ACC112 (cell line): ENCODE results near the gene CCSER1.

ENCODE experiments used
- H2AFZ ChIP-seq: fragments of 200-600 bp; sonication (generic); one replicate; pipeline ENCODE4 v1.6.0; 2017; ENCODE audit warnings: antibody characterized with exemption, low read length; ENCODE audit not compliant: unreplicated experiment
- H3K27ac ChIP-seq: fragments of 200-600 bp; sonication (generic); 2 replicates; pipeline ENCODE4 v1.5.1; 2014; ENCODE audit warnings: low read depth, mild to moderate bottlenecking, antibody characterized with exemption, low read length, moderate library complexity
- H3K27me3 ChIP-seq: fragments of 200-600 bp; sonication (generic); 2 replicates; pipeline ENCODE4 v1.6.1; 2014; ENCODE audit warnings: mild to moderate bottlenecking, antibody characterized with exemption, low read length, moderate library complexity, mixed read lengths; ENCODE audit not compliant: insufficient read depth
- H3K36me3 ChIP-seq: fragments of 200-600 bp; sonication (generic); 2 replicates; pipeline ENCODE4 v1.6.1; 2016; ENCODE audit warnings: mild to moderate bottlenecking, antibody characterized with exemption, low read length, moderate library complexity, mixed read lengths; ENCODE audit not compliant: insufficient read depth
- H3K4me1 ChIP-seq: fragments of 200-600 bp; sonication (generic); one replicate; pipeline ENCODE4 v1.6.1; 2016; ENCODE audit warnings: low read length, mixed read lengths; ENCODE audit not compliant: insufficient read depth, unreplicated experiment, control insufficient read depth
- H3K4me3 ChIP-seq: fragments of 200-600 bp; sonication (generic); 2 replicates; pipeline ENCODE4 v1.5.1; 2014; ENCODE audit warnings: mild to moderate bottlenecking, low read depth, low read length
- H3K79me2 ChIP-seq: fragments of 200-600 bp; sonication (generic); one replicate; pipeline ENCODE4 v1.6.0; 2016; ENCODE audit warnings: low read length; ENCODE audit not compliant: control insufficient read depth, unreplicated experiment, insufficient read depth

Gene CCSER1

DNA sequence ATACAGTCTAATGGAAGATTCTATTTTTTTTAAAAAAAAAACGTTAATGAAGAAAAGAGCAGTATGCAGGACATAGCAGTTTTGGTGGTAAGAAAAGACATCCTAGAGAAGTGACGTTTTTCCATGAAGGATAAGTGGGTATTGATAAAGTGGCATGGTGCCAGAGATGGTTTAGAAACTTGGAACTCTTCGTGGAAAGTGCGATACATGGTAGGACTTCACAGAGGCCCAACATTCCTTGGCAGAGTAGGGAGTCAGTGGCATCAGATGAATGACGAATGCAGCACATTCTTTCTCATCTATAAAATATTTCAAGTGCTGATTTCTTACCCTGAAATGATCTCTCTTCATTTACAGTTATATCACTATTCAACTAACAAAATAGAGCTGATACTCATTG lies 298.7 kb downstream of the CCSER1 start:
- H3K36me3 ChIP-seq: no peaks in the 10 kb centered on the region
- H3K27ac ChIP-seq: no peak overlapping the region
- no peak overlapping the region for H2AFZ ChIP-seq
- H3K4me1 ChIP-seq: no peaks in the 10 kb centered on the region
- peaks cover 10% of the 10 kb centered on the region for H3K27me3 ChIP-seq
- H3K79me2 ChIP-seq: no peaks in the 10 kb centered on the region
- H3K4me3 ChIP-seq: no peak overlapping the region

- H3K4me3 ChIP-seq: no peak overlapping the region
- peaks cover 39% of the 10 kb centered on the region for H3K27me3 ChIP-seq
- no peaks in the 10 kb centered on the region for H3K79me2 ChIP-seq
- no peak overlapping the region for H3K27ac ChIP-seq
- no peaks in the 10 kb centered on the region for H3K36me3 ChIP-seq
- H2AFZ ChIP-seq: no peak overlapping the region
- H3K4me1 ChIP-seq: no peaks in the 10 kb centered on the region
Measured at GRCh38 chr4:90438522-90438921, 311.3 kb downstream of the CCSER1 start.

- Histone ChIP-seq H3K4me1 (peaks cover 7% of the 10 kb centered on the region), H3K27ac (no peak overlapping the region), H3K36me3 (no peaks in the 10 kb centered on the region), H2AFZ (no peak overlapping the region), H3K79me2 (no peaks in the 10 kb centered on the region), H3K27me3 (peaks cover 44% of the 10 kb centered on the region), H3K4me3 (no peak overlapping the region)
Measured at GRCh38 chr4:90441770-90442169, 314.6 kb downstream of the CCSER1 start.

DNA sequence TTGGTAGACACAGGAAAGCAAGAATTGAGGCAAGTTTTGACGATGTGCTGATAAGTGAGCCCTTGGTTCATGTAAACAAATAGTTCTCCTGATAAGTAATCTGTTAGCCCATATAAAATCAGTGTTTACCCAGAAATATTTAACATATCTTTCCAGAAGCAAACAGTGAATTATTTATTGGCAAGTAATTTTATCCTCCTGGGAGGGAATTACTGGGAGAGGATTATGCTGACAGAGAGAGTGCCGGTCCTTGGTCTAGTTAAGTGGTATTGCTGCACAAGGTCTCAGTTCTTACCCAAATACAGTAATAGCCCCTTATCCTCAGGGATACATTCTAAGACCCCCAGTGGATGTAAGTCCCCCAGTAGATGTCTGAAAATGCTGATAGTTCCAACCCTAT lies 315.4 kb downstream of the CCSER1 start:
- Histone ChIP-seq H3K27ac (no peak overlapping the region), H3K27me3 (peaks cover 44% of the 10 kb centered on the region)

DNA sequence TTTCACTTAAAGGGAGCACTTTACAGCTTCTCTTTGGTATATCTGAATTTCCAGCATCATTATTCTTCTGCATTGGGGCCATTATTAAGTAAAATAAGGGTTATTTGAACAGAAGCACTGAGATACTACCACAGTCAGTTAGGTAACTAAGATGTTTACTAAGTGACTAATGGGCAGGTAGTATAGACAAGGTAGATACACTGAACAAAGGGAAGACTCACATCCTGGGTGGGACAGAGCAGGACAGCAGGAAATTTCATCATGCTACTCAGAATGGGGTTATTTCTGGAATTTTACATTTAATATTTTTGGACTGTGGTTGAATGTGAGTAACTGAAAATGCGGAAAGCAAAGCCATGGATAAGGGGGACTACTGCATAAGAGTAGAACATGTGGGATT lies 316.0 kb downstream of the CCSER1 start:
- H3K4me3 ChIP-seq: no peak overlapping the region

More for the DNA sequence above, 315.4 kb downstream of the CCSER1 start:
- no peak overlapping the region for H2AFZ ChIP-seq
- H3K36me3 ChIP-seq: no peaks in the 10 kb centered on the region
- no peaks in the 10 kb centered on the region for H3K79me2 ChIP-seq
- H3K4me3 ChIP-seq: no peak overlapping the region
- peaks cover 7% of the 10 kb centered on the region for H3K4me1 ChIP-seq

DNA sequence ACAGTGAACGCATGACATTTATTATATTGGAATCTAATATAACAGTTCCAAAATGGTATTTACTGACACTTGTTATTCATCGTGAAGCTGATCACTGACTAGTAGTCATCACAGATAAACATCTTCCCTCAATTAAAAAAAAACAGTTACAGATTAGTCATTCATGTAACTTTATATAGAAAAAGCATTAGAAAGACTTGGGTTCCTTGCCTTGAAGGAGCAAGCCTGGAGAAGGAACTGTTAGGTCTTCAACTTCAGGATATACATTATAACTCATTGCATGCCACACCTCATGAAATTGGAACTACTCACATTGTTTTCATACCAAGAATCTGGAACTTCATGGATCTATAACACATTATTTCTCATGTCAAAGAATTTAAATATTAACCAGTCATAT lies 317.7 kb downstream of the CCSER1 start:
- peaks cover 7% of the 10 kb centered on the region for H3K4me1 ChIP-seq
- no peak overlapping the region for H3K27ac ChIP-seq
- peaks cover 30% of the 10 kb centered on the region for H3K27me3 ChIP-seq
- no peak overlapping the region for H2AFZ ChIP-seq
- no peak overlapping the region for H3K4me3 ChIP-seq
- no peaks in the 10 kb centered on the region for H3K79me2 ChIP-seq
- no peaks in the 10 kb centered on the region for H3K36me3 ChIP-seq

More for the DNA sequence above, 316.0 kb downstream of the CCSER1 start:
- Histone ChIP-seq H3K36me3 (no peaks in the 10 kb centered on the region), H3K27ac (no peak overlapping the region), H3K79me2 (no peaks in the 10 kb centered on the region), H3K27me3 (peaks cover 41% of the 10 kb centered on the region), H2AFZ (no peak overlapping the region), H3K4me1 (peaks cover 7% of the 10 kb centered on the region)

DNA sequence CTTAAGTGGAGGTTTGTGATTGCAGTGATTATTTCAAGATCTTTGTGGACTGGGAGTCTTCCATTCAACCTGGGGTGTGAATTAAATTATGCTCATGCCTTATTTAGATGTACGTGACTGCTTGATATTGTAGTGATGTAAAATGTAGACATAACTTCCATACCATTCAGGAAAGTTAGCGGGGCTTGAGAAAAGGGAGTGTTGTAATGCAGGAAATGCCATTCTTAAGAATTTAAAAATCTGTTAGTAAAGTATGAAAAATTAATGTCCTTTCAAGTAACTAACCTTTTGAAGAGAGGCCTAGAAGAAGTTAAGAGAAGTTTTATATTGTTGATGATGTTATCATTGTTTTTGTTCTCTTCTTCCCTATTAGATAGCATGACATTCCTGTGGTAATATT lies 318.2 kb downstream of the CCSER1 start:
- Histone ChIP-seq H3K79me2 (no peaks in the 10 kb centered on the region), H3K4me3 (no peak overlapping the region), H2AFZ (no peak overlapping the region), H3K27me3 (peaks cover 25% of the 10 kb centered on the region; the same call in 1 of the 2 replicates), H3K4me1 (peaks cover 7% of the 10 kb centered on the region), H3K27ac (no peak overlapping the region), H3K36me3 (no peaks in the 10 kb centered on the region)

DNA sequence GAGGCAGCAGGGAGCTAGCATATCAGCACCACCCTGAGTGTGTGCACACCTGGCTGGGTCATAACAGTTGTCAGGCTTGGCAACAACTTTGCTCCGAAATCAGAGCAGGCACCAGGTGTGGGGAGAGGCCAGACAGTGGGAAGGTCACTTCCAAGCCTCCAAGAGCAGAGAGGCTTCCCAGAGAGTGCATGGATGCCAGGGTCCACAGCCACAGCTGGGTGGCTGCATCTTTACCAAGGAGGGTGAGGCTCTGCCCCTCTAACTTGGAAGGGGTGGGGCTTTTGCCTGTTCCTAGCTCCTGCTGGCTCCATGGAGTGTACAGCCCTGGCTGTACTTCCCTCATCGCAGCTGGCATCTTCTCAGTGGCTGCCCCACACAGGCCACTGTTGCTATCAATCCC lies 322.4 kb downstream of the CCSER1 start:
- peaks cover 9% of the 10 kb centered on the region; the same call in 1 of the 2 replicates for H3K27me3 ChIP-seq
- H3K27ac ChIP-seq: no peak overlapping the region
- peaks cover 7% of the 10 kb centered on the region for H3K4me1 ChIP-seq
- H2AFZ ChIP-seq: no peak overlapping the region
- no peaks in the 10 kb centered on the region for H3K79me2 ChIP-seq
- H3K36me3 ChIP-seq: no peaks in the 10 kb centered on the region
- no peak overlapping the region for H3K4me3 ChIP-seq

DNA sequence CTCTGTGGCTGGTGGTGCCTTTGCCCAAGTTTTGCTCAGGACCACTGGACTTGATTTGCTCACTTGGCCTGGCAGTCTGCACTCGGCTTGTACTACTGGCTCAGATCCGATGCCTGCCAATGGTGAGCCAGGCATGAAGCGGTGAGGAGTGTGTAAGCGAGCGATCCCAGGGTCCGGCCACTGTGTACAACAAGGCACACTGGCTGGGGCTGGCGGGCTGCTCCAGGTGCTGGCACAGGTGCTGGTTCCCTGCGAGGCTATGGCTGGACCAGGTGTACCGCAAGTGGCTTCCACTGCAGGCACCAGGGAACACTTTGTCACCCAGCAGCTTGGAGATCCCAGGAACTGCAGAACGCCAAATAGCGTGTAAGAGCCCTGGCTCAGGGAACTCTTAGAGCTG lies 329.7 kb downstream of the CCSER1 start:
- Histone ChIP-seq H3K79me2 (no peaks in the 10 kb centered on the region), H3K27ac (no peak overlapping the region), H3K4me1 (no peaks in the 10 kb centered on the region), H3K36me3 (no peaks in the 10 kb centered on the region), H3K27me3 (peaks cover 19% of the 10 kb centered on the region; the same call in 1 of the 2 replicates), H3K4me3 (no peak overlapping the region), H2AFZ (no peak overlapping the region)

DNA sequence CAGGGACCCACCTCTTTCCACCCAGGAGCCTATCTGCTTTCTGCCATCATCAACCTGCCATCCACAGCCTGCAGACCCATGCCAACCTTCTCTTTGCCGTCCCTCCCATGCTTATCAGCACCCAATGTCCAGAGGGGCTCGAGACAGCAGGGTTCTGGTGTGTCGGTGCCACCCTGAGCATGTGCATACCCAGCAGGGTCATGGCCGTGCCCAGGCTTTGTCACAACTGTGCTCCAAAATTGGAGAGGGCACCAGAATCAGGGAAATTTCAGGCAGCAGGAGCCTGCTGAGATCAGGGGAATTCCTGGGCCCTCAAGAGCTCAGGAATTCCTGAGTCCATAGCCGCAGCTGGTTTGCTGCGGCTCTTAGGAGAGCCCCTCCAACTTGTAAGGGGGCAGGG lies 330.6 kb downstream of the CCSER1 start:
- peaks cover 19% of the 10 kb centered on the region; the same call in 1 of the 2 replicates for H3K27me3 ChIP-seq
- H2AFZ ChIP-seq: no peak overlapping the region
- H3K4me3 ChIP-seq: no peak overlapping the region
- no peaks in the 10 kb centered on the region for H3K4me1 ChIP-seq
- H3K79me2 ChIP-seq: no peaks in the 10 kb centered on the region
- H3K27ac ChIP-seq: no peak overlapping the region
- H3K36me3 ChIP-seq: no peaks in the 10 kb centered on the region

- Histone ChIP-seq H3K79me2 (no peaks in the 10 kb centered on the region), H2AFZ (no peak overlapping the region), H3K4me1 (no peaks in the 10 kb centered on the region), H3K36me3 (no peaks in the 10 kb centered on the region), H3K27me3 (peaks cover 19% of the 10 kb centered on the region; the same call in 1 of the 2 replicates), H3K4me3 (no peak overlapping the region), H3K27ac (no peak overlapping the region)
Measured at GRCh38 chr4:90458576-90458975, 331.4 kb downstream of the CCSER1 start.
